GM19467 (cell line): ENCODE measurements around the gene NEURL2.

ENCODE experiments used
- ATAC-seq: cut with Tn5 transposase; IDR thresholded peaks from one replicate; pipeline ENCODE4 v1.9.1; 2021; ENCODE audit warnings: mild to moderate bottlenecking, moderate library complexity; ENCODE audit not compliant: unreplicated experiment

NEURL2 gene

DNA sequence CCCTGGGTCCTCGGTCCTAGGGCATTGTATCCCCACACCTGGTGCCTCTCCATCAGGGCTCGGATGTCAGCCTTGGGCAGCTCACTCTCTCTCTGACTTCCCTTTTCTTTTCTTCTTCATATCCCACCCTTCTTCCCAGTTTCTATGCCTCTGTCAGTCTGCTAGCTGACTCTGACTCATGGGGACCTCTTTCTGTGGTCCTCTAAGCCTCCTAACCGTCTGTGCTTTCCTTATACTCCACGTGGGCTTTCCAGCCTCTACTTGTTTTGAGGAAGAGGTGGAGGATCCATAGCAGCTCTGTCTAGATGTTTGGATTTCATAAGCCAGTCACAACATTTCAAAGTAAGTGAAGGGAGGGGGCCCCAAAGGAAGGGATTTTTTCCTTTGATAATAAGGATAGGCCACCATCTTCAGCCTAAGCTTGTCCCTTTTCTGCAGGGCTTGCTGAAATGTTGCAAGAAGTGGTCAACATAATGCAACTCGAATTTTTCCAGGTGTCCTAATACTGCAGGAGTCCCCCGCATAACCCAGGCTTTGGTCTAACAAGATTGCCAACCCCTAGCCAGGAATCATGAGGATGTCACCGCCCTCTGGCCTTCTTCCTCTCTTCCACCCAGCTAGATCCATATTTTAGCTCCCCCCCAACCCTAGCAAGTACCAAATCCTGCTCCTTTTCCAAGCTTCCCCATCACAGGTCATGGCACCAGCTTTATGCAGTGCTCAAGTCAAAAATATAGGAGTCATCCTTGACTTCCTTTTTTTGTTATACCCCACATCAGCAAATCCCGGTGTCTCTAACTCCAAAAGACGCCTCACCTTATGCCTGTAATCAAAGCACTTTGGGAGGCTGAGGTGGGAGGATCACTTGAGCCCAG is 29.7 kb upstream of the NEURL2 start:
- ATAC-seq = no peak

DNA sequence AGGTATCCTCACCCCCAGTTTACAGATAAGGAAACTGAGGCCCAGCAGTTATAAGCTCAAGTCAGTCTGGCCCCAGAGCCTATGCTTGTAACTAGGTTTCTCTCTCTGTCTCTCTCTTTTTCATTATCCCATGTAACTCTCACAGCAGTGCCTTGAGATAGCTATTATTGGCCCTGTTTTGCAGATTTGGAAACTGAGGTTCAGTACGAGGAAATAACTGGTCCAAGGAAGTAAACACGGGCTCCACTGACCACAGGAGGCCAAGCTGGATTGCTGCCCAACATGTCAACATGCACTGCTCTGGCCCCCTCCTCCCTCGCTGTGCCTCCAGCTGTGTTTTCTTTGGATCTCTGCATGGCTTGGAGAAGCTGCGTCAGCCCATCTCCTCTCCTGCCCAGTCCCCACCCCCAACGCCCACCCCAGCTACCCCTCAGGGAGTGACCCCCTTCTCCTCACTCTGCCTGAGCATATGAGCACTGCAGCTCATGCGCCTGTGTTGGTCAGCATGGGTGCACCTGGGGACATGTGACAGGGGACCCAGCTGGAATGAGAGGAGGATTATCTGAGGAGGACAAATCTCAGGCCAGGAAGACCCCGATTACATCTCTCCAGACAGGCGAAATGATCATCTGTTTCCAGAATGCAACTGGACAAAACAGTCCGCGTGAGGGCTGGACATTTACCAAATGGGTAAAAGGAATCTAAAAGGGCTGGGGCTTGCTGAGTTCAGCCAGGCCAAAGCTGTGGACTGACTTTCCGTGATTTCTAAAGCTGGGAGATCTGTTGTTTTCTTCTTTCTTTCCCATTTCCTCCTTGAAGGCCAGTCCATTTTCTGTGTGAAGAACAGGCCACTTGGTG is 28.8 kb upstream of the NEURL2 start:
- no peak for ATAC-seq

DNA sequence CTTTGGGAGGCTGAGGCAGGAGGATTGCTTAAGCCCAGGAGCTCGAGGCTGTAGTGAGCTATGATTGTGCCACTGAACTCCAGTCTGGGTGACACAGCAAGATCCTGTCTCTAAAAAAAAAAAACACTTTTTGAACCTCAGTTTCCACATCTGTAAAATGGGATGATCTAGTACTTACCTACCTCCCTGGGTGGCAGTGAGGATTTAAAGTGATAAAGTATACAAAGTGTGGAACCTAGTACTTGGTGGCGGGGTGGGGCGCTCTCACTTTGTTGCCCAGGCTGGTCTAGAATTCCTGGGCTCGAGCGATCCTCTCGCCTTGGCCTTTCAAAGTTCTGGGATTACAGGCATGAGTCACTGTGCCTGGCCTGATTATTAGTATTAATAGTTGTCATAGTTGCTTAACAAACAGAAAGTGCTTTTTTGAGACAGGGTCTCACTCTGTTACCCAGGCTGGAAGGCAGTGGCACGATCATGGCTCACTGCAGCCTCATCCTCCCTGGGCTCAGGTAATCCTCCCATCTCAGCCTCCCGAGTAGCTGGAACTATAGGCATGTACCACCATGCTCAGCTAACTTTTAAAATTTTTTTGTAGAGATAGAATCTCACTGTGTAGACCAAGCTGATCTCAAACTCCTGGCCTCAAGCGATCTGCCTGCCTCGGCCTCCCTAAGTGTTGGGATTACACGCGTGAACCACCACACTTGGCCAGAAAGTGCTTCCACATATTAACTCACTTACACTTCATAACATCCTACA is 27.9 kb upstream of the NEURL2 start:
- no peak for ATAC-seq

DNA sequence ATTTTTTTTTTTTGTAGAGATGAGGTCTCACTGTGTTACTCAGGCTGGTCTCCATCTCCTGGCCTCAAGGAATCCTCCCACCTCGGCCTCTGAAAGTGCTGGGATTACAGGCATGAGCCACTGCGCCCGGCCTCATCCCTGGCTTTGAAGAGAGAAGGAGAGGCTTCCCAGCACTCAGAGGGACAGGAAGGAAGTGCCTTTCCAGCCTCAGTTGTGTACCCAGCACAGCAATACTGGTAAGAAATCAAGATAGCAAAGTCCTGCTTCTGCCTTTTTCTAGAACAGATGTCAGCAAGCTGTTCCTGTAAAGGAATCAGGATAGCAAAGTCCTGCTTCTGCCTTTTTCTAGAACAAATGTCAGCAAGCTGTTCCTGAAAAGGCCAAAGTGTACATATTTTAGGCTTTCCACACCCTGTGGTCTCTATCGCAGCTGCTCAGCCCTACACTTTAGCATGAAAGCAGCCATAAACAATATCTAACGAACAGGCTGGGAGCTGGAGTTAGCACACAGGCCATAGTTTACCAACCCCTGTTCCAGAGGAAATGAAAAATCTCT is 27.3 kb upstream of the NEURL2 start:
- ATAC-seq = no peak

DNA sequence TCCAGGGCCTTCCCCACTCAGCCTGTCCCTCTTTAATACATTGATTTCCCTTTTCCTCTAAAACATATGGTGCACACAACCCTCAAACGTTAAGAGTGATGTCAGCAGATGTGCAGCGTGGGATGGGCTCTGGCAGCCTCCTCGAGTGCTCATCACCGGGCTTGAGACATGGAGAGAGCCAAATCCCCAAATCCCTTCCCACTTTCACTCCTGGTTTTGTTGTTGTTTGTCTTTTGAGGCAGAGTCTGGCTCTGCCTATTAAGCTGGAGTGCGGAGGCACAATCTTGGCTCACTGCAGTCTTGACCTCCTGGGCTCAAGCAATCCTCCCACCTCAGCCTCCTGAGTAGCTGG is 26.8 kb upstream of the NEURL2 start:
- no peak for ATAC-seq

DNA sequence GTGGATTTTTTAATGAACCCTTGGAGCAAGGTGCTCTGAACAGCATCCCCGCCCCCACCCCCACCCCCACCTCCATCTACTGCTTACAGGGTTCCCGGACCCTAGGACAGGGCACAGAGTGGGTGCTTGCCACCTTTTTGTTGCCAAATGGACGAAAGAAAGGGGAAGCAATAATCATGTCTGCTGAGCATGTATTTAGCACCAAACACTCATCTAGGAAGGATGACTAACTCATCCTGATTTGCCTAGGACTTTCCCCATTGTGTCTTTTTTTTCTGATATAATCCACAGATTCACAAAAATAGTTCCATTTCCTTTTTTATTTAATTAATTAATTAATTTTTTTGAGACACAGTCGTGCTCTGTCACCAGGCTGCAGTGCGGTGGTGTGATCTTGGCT is 22.1 kb upstream of the NEURL2 start:
- no peak for ATAC-seq

DNA sequence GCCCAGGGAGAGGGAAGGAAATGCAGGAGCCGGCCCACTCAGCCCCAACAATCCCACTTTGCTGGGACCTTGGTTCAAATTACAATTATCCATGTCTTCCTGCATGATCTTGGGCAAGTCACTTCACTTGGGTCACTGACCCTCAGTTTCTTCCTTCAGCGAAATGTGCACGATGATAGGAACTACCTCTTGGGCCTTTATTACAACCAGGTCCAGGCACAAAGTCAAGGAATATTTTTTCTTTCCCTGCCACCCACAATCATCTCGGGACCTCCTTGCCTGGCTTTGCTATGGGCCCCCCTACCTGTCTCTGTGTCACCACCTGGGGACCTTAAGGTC is 21.3 kb upstream of the NEURL2 start:
- ATAC-seq = no peak

DNA sequence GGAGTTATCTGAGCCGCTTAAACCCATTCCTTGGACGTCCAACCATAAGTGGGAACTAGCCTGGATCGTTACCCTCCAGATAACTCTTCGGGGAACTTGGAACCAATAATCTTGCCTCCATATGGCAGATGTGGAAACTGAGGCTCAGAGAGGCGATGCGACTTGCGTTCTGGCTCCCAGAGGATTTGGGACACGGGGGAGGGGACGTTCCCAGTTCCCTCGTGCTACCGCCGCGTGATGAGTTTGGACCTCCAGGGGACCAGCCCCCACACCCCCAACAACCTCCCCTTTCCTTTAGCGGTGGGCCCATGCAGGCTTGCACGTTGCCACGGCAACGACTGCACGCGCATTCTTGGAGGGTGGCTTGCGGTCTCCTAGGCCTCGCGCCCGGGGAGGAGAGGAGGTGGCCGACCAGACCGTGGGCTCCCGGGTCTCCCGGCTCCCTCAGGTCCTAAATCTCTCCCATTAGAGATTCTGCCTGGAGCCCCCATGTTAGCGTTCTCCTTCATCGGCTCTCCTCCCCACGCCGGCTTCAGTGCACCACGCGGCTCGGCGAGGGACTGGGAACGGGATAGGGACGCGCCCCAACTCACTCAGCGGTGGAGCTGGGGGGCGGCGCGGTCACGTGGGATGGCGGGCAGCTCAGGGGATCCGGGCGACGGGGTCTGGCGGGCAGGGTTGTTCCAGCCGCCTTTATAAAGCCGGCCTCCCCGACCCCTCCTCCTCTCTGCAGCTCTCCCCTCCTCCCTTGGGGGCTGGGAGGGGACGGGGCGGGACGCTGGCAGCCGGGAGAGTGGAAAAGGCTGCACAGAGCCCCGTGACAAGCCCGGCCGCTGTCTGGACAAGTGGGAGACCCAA is 20.7 kb upstream of the NEURL2 start, which contains the start of gene PLTP:
Gene PLTP, minus strand, starts transcription at position 670 of the 858 bp plus-strand sequence. CDS start 703 bp downstream, outside the sequence.
- no peak for ATAC-seq

DNA sequence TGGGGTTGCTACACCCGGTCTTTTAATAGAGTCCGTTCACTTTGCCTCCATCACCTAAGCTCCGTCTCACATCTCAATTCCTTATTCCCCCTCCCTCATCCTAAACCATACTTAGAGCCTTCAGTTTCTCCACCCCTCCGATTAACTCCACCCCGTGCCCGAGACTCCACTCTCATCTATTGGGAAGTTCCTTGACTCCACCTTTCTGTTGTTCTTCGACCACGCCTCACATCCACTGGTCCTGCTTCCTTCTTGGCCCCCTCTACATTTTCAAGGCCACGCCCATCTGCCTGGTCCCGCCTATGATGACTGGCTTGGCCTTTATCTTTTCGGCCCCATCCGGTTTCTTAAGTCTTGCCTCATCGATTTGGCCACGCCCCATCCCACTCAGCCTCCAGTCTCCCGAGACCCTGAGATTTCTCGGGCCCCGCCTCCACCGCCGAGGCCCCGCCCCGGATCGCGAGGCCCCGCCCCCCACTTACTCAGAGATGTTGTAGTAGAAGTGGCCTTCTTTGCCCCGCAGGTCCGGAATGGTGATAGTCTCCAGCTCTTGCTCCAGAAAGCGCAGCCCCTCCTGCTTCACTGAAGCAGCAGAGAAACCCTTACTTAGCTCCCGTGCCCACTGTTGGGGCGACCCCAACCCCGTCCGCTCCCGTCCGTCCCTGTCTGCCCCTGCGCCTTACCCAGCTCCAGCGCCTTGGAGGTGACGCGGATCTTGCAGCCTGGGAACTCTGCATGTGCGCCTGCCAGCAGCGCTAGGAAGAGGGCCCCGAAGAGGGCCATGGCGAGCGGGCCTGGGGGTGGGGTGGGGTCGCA is 19.9 kb upstream of the NEURL2 start:
- peak; percentile 83 for ATAC-seq

DNA sequence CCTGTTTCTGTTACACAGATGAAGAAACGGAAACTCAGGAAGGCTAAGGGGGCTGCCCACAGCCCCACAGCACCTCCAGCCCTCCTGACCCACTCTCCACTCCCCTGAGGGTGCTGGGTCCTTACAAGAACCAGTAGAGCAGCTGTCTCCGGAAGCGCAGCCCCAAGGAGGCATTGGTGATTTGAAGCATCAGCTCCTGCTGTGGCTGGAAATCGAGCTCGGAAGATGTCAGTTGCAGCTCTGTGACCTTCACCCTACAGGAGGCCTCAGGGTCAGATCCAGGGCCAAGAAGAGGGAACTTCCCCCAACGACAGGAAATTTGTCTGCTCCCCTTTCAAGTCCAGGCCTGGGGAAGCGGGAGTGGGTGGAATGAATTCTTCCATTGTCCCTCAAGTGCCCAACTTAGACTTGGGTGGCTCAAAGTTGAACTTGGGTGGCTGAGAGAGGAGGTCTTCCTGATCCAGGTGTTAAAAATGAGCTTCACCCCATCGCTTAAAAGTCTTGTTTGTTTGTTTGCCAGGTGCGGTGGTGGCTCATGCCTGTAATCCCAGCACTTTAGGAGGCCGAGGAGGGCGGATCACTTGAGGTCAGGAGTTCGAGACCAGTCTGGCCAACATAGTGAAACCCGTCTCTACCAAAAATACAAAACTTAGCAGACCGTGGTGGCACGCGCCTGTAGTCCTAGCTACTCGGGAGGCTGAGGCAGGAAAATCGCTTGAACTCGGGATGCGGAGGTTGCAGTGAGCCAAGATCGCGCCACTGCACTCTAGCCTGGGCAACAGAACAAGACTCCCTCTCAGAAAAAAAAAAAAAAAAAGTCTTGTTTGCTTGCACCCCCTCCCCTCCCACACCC is 19.0 kb upstream of the NEURL2 start:
- ATAC-seq = no peak

DNA sequence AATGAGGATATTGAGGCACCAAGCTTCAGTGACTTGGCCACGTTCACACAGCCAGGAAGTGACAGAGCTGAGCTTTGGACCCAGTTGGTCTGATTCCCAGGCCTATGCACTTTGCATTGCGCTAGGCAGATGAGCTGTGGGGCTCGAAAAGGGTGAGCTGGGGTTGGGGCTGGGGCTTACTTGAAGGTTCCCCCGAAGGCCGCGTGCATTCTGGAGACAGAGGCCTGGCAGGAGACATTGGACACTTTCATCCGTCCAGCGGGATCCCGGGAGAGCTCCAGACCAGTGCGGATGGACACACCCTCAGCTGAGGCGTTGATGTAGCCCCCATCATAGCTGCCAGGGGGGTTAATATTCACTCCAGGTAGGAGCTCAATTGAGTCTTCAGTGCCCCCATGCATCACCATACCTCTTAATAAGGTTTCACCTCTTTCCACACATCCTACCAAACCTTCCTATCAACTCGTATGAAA is 18.4 kb upstream of the NEURL2 start:
- no peak for ATAC-seq

DNA sequence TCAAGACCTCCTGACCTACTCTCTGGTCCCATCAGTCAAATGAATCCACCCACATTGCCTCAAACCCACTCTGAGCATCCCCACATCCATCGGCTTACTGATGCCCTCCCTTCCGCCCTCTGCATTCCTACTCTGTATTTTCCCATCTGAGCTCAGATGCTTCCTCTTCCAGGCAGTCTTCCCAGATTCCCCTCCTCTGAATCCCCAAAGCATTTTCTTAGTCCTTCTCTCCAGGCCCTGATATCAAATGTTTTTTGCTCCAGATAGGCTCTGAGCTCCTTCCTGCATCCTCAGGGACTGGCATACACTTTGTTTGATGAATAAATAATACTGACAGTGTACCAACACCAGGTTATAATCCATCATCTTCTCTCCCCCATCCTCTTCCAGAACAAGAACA is 17.1 kb upstream of the NEURL2 start:
- ATAC-seq = no peak

DNA sequence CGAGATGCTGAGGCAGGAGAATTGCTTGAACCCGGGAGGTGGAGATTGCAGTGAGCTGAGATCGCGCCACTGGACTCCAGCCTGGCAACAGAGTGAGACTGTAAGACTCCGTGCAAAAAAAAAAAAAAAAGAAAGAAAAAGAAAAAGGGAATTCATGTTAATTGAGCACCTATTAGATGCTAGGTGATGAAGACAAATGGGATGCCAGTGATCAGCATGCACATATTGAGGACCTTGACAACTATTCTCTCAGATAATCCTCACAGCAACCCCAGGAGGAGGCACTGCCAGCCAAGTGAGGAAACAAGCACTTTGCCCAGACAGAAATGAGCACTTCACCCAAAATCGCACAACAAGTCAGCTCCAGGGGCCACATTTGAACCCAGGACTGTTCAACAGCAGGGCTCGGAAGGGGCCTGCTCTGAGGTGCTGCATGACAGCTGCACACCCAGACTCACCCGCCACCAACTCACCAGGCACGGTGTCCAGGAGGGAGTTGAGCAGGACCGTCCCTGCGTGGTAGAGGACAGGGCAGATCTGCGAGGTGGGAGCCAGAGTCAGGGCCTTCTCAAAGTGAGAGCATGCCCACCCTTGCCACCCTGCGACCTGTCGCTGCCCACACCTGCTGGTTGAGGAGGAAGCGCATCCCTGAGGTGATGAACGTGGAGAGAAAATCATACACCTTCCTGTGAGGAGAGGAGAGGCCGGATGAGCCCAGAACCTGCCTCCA is 16.4 kb upstream of the NEURL2 start:
- ATAC-seq = no peak

DNA sequence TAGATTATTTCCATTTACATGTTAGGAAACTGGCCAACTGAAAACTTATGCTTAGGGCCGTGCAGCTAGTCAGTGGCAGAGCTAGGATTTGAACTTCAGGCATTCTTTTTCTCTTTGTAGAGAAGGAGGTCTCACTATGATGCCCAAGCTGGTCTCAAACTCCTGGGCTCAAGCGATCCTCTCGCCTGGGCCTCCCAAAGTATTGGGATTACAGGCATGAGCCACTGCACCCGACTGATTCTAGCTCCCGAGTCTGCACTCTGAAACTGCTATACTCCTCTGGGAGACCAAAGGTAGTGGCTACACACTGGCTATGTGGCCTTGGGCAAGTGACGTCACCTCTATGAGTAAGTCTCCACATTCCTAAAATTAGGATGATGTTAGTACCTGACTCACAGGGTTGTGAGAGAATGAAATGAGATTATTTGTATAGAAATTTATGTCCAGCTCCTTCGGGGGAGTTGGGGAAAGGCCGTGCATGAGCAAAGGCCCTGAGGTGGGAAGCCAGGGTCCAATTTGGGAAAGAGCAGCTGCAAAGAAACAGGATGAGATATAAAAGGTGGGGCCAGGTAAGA is 14.6 kb upstream of the NEURL2 start:
- no peak for ATAC-seq

DNA sequence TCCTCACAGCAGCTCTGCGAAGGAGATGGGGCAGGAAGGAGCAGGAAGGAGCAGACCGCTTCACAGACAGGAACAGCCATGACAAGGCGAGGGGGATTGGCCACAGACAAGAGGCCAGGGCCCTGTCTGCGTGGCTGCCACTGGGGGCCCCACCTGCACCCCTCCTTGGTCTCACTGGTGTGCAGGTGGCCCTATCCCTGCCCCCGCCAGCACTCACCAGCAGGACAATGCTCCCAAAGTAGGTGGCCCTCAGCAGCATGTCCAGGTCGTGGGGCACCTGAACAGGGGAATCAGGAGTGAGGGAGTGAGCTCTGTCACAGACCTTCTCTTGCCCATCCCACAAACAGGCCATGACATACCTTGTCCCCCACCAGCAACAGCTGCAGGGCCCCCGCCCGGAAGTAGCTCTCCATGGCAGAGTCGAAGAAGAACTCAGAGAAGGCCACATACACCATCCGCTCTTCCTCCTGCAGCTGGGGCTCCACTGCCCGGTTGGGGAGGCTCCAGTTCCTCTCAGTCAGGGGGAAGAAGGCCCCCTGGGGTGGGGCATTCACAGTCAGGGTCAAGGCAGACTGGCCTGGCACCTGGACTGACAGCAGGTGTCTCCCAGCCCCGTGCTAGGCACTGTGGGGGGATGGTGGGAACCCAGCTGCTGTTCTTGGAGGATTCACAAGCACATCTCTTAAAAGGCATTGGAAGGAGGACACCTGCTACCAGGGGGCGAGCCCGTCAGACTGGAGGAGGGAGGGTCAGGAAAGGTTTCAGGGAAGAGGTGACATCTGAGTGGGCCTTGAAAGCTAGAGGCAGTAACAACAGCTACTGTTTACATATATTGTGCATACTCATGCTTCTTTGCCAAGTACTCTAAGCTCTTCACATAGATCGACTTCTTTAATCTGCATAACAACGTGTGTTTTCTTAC is 13.8 kb upstream of the NEURL2 start:
- no peak for ATAC-seq

DNA sequence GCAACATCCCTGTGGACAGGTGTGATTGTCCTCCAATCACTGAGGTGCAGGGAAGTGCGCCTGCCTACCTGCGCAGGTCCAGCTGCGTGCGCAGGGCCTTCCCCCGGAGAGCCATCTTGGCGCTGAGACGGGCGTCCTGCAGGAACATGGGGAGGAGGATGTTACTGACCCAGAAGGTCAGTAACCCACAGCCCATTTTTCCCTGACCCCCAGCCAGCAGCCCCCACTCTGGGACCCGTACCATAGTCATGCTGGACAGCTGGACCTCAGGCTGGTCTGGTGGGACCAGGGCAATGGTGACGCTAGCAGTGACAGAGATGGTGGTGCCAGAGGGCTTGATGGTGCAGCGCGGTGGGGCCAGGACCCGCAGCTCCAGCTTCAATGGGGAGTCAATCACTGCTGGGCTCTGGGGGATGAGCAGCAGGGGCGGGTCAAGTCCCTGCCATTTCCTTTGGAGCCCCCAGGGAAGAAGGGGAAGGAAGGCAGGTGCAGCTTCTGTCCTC is 11.2 kb upstream of the NEURL2 start:
- no peak for ATAC-seq
